HL-60 (cell line): ENCODE data around the gene CD34.
"Not testable (repeated sequence)": the region's sequence is repeated elsewhere in the genome, so short reads cannot be mapped to it uniquely, and the experiment has no call there.

Experiments used
- CTCF ChIP-seq: IDR thresholded peaks from one replicate; pipeline ENCODE4 v1.5.1; 2011; ENCODE audit warnings: low read length, control low read depth, inconsistent platforms; ENCODE audit not compliant: insufficient read depth
- GABPA ChIP-seq: IDR thresholded peaks from 2 replicates; pipeline ENCODE4 v1.6.1; 2012; ENCODE audit warnings: low read depth
- POLR2AphosphoS5 ChIP-seq: IDR thresholded peaks from 2 replicates; pipeline ENCODE4 v1.6.1; 2012; ENCODE audit warnings: low read depth
- REST ChIP-seq: IDR thresholded peaks from 2 replicates; pipeline ENCODE4 v1.6.1; 2012; ENCODE audit warnings: low read depth; ENCODE audit not compliant: insufficient replicate concordance
- SPI1 ChIP-seq: IDR thresholded peaks from 2 replicates; pipeline ENCODE4 v1.6.1; 2012; ENCODE audit warnings: low read depth, mild to moderate bottlenecking, borderline replicate concordance

- TF ChIP-seq CTCF, POLR2AphosphoS5, REST, GABPA, SPI1: not testable (repeated sequence)
Measured at GRCh38 chr1:207942337-207942741, 31.4 kb upstream of the CD34 start.
